ENCODE results near the gene THEMIS2.
"Not testable (repeated sequence)": the region's sequence is repeated elsewhere in the genome, so short reads cannot be mapped to it uniquely, and the experiment has no call there.

Gene THEMIS2

DNA sequence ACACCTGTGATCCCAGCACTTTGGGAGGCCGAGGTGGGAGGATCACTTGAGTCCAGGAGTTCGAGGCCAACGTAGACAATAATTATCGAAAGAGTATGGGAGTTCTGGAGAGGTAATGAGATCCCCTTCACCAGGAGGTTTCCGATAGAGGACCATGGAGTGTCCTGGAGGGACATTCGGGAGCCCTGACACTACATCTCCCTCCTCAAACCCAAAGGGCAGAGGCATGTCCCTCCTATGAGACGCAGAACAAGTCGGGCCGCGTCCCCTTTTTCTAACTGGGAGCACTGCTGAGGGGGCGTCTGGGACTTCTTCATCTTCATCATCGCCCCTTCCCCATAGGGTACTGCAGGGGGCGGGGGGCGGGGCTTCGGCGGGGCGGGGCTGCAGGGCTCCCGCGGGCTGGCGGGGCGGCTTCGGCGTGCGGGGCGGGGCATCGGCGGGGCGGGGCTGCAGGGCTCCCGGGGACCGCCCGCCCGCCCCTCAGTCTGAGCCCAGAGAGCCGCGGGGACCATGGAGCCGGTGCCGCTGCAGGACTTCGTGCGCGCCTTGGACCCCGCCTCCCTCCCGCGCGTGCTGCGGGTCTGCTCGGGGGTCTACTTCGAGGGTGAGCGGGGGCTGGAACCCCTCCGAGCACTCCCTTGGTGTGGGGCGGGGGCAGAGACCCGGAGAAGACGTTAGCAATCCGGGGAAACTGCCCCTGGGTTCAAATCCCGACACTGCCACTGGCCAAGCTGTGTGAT is at the start of gene THEMIS2:
Gene THEMIS2, plus strand, starts transcription at position 486 of the 743 bp plus-strand sequence. Its CDS starts 28 bp downstream, at position 514.
- peak; percentile 85 for DNase-seq (ENCODE audit: low spot score)

GRCh38 chr1:27823784-27824183 is 48.6 kb upstream of the THEMIS2 start:
- DNase-seq (ENCODE audit: low spot score): no peak

- no peak for DNase-seq (ENCODE audit: low spot score)
Observed at GRCh38 chr1:27824411-27824810, 47.9 kb upstream of the THEMIS2 start.

DNA sequence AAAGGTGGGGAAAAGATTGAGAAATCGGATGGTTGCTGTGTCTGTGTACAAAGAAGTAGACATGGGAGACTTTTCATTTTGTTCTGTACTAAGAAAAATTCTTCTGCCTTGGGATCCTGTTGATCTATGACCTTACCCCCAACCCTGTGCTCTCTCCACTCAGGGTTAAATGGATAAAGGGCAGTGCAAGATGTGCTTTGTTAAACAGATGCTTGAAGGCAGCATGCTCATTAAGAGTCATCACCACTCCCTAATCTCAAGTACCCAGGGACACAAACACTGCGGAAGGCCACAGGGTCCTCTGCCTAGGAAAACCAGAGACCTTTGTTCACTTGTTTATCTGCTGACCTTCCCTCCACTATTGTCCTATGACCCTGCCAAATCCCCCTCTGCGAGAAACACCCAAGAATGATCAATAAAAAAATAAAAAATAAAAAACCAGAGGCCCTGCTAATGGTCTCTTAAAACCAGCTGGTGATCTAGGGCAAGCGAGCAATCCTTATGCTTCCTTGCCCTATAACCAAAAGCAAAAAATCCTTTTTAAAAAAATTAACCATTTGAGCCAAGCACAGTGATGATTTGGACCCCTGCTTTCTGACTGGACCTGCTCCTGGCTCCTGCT is 42.9 kb upstream of the THEMIS2 start:
- not testable (repeated sequence) for DNase-seq (ENCODE audit: low spot score)

DNA sequence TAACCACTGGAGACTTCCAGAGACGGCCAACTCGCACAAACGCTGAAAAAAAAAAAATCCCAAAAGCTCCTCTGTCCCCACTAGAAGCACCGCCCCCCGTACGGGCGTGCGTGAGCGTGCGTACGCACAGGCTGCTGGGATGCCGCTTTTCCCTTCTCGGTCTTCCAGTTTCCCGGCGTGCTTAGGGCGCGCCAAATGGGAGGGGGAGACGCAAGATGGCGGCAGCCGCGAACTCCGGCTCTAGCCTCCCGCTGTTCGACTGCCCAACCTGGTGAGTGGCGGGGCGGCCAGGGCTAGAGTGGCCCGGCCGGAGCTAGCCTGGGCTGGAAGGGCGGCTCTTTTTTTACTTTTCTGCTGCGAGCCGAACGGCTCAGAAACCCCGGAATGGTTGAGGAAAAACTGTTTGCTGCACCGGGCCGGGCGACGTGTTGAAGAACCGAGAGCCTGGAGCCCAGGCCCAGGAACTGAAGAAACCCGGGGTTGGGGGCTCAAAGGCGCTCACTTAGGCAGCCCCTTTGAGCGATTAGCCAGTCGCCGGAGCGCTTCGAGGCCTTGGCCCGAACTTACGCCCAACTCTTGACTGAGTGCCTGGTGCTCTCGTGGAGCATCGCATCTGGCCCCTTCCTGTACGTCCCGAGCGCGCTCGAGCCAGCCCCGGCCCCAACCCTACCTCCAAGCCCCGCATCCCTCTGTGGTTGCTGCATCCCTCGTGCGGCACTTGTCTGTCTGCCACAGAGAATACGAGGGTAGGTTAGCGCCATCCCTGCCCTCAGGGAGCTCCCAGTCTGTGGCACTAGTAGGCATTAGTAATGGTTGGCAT is 41.5 kb upstream of the THEMIS2 start, which contains the start of gene PPP1R8:
Gene PPP1R8, plus strand, starts transcription at position 162 of the 820 bp plus-strand sequence. Its CDS starts 54 bp downstream, at position 216.
- peak; percentile 95 for DNase-seq (ENCODE audit: low spot score)

DNA sequence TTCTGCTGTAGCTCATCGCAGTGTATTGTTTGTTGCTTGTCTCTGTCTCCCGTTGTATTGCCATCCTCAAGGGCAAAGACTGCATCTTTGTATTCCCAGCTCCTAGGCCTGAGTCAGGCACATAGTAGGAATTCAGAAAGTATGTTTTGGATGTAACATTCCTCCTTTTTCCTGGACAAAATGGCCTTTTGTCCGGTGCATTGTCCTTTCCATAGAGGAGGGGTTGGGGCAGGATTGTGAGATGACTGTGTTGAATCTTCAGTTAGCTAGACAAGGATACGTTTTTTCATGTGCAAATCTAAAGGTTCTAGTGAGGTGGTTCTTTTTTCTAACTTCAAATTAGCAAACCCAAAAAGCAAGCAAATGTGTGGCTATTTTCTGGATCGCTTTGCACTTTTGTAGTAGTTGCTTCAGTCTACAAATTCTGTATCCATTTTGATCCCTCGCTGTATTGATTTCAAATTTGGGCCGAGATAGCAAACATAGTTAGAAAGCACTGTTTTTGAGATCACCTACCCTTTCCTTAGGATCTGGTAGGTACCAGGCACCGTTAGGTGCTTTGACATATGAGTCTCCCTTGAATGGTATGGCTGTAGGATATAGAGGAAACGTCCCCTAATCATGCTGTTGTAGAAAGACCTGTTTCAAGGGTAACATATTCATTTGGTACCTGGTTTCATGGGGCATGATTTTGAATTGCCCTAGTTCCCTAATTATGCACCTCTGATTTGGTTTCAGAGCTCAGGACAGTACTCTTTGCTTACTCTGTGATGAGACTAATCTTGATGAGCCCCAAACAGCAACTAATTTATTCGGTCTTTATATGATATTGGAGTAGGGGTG is 40.6 kb upstream of the THEMIS2 start:
- no peak for DNase-seq (ENCODE audit: low spot score)

- peak; percentile 54 for DNase-seq (ENCODE audit: low spot score)
Observed at GRCh38 chr1:27832762-27833161, 39.6 kb upstream of the THEMIS2 start.

DNA sequence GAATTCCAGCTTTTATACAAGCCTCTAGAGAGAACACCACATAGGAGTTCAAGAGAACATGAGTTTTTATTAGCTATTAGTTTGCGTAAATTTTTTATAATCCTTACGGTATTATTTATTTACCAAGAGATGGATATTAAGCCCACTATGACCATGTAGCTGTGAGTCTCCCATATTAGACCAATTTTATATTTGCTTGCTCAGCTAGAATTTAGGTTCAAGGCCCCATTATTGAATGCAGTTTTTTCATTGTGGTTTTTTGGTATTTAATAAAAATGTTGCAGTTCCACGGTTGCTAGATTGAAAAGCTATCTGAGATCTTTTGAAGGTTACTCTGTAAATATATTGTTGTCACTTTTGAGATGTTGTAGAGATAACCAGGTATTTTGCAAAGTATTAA is 38.9 kb upstream of the THEMIS2 start:
- DNase-seq (ENCODE audit: low spot score): no peak

DNA sequence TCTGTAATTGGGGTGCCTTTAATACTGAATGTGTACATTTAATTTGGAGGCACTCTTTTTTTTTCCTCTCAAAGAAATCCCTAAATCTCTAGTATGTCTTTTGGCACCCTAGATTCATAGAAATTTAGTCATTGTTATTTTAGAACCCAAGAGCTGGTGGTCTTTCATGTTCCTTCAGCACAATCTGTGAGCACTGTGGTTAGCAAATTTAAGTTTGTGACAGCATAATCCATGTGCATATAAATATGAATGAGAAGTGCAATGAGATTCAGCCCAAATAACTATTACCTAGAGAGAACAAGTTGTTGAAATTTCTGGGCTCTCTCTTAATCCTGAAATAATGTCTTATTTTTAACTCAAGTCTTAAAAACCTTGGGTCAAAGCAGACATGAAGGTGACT is 37.3 kb upstream of the THEMIS2 start:
- DNase-seq (ENCODE audit: low spot score): no peak

DNA sequence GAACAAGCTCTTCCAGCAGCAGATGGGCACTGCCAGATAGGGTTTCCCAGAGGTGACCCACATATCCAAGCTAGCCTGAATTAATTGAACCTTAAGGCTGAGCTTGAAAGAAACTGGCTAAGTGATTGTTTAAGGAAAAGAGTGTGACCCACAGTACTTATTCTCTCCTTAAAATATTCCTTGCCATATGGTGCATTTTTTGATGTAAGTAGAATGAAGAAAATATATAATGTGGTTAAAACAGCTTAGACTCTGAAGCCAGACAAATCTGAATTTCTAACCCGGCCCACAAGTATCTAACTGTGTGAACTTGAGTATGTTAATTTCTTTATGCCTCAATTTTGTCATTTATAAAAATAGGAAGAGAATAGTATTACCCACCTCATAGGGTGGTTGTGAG is 36.8 kb upstream of the THEMIS2 start:
- DNase-seq (ENCODE audit: low spot score): no peak

DNA sequence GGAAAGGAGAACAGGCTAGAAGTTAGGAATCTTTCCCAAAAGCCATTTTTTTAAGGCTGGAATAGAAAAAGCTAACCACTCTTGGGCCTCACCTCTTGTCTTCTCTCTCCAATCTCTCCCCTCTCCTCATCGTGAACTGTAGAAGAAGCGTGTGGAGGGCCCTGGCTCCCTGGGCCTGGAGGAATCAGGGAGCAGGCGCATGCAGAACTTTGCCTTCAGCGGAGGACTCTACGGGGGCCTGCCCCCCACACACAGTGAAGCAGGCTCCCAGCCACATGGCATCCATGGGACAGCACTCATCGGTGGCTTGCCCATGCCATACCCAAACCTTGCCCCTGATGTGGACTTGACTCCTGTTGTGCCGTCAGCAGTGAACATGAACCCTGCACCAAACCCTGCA is 22.4 kb upstream of the THEMIS2 start:
- no peak for DNase-seq (ENCODE audit: low spot score)

- no peak for DNase-seq (ENCODE audit: low spot score)
Observed at GRCh38 chr1:27855085-27855484, 17.3 kb upstream of the THEMIS2 start.

DNA sequence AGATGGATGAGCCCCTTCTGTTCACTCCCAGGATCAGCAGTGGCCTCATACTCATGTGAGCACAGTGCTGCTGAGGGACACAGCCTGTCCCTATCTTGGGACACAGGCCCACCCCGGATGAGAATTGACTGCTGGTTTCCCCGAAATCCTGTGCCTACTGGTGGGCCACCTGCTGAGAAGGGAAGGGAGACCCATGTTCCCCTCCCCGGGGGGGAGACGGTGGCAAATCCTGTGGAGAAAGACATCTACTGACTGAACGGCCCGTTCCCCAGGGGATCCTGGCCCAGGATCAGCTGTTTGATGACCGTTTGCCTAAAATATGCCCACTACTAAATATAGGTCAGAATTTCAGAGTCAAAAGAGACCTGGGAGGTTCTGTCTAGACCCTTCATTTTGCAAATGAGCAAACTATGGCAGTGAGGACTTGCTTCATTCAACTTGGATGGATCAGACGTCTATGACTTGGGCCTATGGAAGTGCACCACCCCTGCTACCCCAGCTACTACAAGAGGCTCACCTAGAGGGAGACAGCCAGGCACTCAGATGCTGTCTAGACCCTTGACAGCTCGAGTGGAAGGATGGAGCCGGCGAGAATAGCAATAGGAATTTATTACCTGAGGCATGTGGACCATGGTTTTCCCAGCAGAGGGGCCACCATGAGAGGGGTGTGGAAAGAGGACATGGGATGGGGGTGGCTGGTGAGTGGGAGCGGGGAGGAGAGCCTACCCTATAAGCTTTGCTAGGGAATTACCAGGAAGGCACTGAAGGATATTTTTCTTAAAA is 15.6 kb upstream of the THEMIS2 start:
- DNase-seq (ENCODE audit: low spot score): no peak

DNA sequence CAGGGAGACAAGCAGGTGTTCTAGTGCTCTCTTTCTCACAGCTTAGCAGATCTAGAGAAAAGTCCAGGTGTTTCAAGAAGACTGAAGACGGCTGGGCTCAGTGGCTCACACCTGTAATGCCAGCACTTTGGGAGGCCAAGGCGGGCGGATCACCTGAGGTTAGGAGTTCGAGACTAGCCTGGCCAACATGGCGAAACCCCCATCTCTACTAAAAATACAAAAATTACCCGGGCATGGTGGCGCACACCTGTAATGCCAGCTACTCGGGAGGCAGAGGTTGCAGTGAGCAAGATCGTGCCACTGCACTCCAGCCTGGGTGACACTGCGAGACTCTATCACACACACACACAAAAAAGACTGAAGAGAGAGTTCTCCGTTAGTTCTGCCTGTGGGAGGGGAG is 14.8 kb upstream of the THEMIS2 start:
- DNase-seq (ENCODE audit: low spot score): not testable (repeated sequence)

- DNase-seq (ENCODE audit: low spot score): peak; percentile 87
Observed at GRCh38 chr1:27858072-27858948, 14.0 kb upstream of the THEMIS2 start.

DNA sequence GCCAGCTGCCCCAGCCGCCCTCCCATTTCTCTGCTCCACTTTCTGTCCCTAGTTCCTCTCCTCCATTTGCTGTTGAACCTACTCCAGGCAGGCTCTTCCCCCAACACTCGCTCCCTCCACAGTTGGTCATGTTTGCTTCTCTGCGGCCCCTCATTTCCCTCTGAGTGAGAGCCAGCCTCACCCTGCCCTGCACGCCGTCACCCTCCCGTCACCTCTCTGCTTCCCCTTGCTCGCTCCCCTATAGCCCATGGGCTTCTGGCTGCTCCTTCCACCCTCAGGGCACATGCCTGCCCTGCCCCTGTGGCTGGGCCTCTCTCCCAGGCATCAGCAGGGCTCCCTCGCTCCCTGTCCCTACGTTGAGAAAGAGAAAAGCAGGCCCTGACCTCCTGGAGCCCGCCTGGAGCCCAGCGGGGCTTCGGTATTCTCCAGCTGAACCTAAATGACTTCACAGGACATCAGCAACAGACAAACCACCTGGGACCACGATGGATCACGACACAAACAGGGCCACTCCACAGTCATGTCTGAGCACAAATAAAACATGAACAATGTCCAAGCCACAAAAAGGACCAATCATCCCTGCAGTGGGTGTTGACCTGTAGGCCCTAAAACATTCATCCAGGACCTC is 13.3 kb upstream of the THEMIS2 start:
- DNase-seq (ENCODE audit: low spot score): no peak

- DNase-seq (ENCODE audit: low spot score): no peak
Observed at GRCh38 chr1:27861436-27861835, 10.9 kb upstream of the THEMIS2 start.

DNA sequence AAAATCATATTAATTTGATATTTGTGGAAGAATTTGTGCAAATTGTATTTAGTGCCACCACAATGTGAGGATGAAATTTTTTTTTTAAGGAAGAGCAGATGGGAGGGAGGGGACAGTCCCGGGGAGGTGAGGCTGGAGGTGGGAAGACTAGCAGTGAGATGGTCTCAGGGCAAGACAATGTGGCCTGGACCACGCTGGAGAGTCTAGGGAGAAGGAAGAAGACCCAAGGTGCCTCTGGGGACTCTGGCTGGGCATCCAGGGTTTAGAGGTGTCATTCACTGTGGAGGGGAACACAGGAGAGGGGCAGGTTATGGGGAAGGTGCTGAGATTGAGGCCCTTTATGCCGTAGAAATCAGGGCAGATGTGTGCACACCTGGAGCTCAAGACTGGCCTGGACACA is 10.3 kb upstream of the THEMIS2 start:
- no peak for DNase-seq (ENCODE audit: low spot score)

All from AG08395 (cell line).